Sigmoid colon (tissue), 7 donors: ENCODE measurements around the gene RHCE. TPM values are rescaled to one million over a fixed set of nuclear protein-coding genes. Genes with fewer than 3 reads are reported as not detected.
A peak's percentile ranks its signal among the peaks of the same experiment; 100 is the strongest.
"Not testable (repeated sequence)": the region's sequence is repeated elsewhere in the genome, so short reads cannot be mapped to it uniquely, and the experiment has no call there.

Source experiments
- DNase-seq: peaks from one replicate; pipeline ENCODE4 v3.0.0-alpha.2; 2019
- H3K27ac ChIP-seq, 4 donors: fragments of 200-600 bp; sonication (generic); one replicate each; pipeline ENCODE4 v1.5.1; 2016 to 2019; ENCODE audit warnings: mild to moderate bottlenecking in 1 of 4
- H3K27me3 ChIP-seq, 3 donors: fragments of 200-600 bp; sonication (generic); one replicate each; pipeline ENCODE4 v1.5.1; 2019; ENCODE audit warnings: mild to moderate bottlenecking in 1 of 3
- H3K36me3 ChIP-seq, 4 donors: fragments of 200-600 bp; sonication (generic); one replicate each; pipeline ENCODE4 v1.5.1; 2016 to 2019
- H3K4me1 ChIP-seq, 4 donors: fragments of 200-600 bp; sonication (generic); one replicate each; pipeline ENCODE4 v1.5.1; 2017 to 2019
- H3K4me3 ChIP-seq, 4 donors: fragments of 200-600 bp; sonication (generic); one replicate each; pipeline ENCODE4 v1.5.1; 2017 to 2019; ENCODE audit warnings: mild to moderate bottlenecking in 2 of 4, moderate library complexity in 1 of 4
- H3K9me3 ChIP-seq, 4 donors: fragments of 200-600 bp in 3 of 4; sonication (generic) in 3 of 4; one replicate each; pipeline versions ENCODE4 v1.5.1 to v1.6.1; 2013 to 2019
- CTCF ChIP-seq, 4 experiments: fragments of 450-650 bp in 3 of 4; fragments of 200-600 bp in 1 of 4; IDR thresholded peaks; one replicate each; pipeline ENCODE4 v1.5.1; 2016 to 2019; ENCODE audit warnings: antibody characterized with exemption in 4 of 4, mild to moderate bottlenecking in 3 of 4, moderate library complexity in 2 of 4
- EP300 ChIP-seq, 4 donors: sonication (generic); formaldehyde crosslinking; IDR thresholded peaks; one replicate each; pipeline ENCODE4 v1.6.1; 2017; ENCODE audit warnings: antibody characterized with exemption in 4 of 4
- POLR2A ChIP-seq, 2 donors: fragments of 450-650 bp; IDR thresholded peaks; one replicate each; pipeline ENCODE4 v1.6.1; 2016; ENCODE audit warnings: antibody characterized with exemption in 2 of 2, mild to moderate bottlenecking in 2 of 2, moderate library complexity in 2 of 2
- POLR2AphosphoS5 ChIP-seq, 4 donors: sonication (generic); formaldehyde crosslinking; IDR thresholded peaks; one replicate each; pipeline ENCODE4 v1.6.1; 2017; ENCODE audit warnings: antibody characterized with exemption in 4 of 4
- WGBS, 2 donors: extraction: QIAGEN DNeasy Blood & Tissue Kit; methylation state at CpG; one replicate each; pipeline ENCODE4 v1.1.7; 2013; 5-methylcytosine and 5-hydroxymethylcytosine counted together
- intact Hi-C: fragments of 100-400 bp; cut with DNase I; formaldehyde crosslinking; loops from one replicate; pipeline ENCODE4 v1.15.1; 2023
- polyA plus RNA-seq, 3 donors: library from polyadenylated mRNA; stranded (reverse); fragments of 200-250 nt; gene quantifications; one replicate each; pipeline ENCODE4 v1.2.3, GENCODE V29; 2013
- total RNA-seq, 4 donors: library from RNA; depleted of rRNA; stranded (reverse); fragments of >200 nt; gene quantifications; one replicate each; pipeline ENCODE4 v1.1.0, GENCODE V29; 2016
- donor health status: healthy with polysubstance abuse.
- donor health status: Bipolar disorder and iron deficiency.
- donor health status: healthy.

RHCE gene
- total and polyA plus RNA-seq, 7 donors, result 0.07 to 0.83 (median 0.36) TPM; not detected in 4

GRCh38 chr1:25371757-25372156 lies 48.9 kb downstream of the RHCE start:
- H3K4me1 ChIP-seq, H3K27ac ChIP-seq, H3K4me3 ChIP-seq, H3K36me3 ChIP-seq, DNase-seq, intact Hi-C loops, H3K9me3 ChIP-seq, H3K27me3 ChIP-seq: not testable (repeated sequence)
- WGBS, 2 donors, result 82 to 86% methylated on average over 7 of the region's 7 CpGs

- WGBS, 2 donors, result 89 to 93% methylated on average over 12 of the region's 12 CpGs
- H3K27ac ChIP-seq, H3K9me3 ChIP-seq, H3K27me3 ChIP-seq, DNase-seq, intact Hi-C loops, H3K4me3 ChIP-seq, H3K36me3 ChIP-seq, H3K4me1 ChIP-seq: not testable (repeated sequence)
Measured at GRCh38 chr1:25369691-25370271, 50.8 kb downstream of the RHCE start.

- Histone ChIP-seq H3K27ac (no peak overlapping the region), H3K4me3 (no peak overlapping the region), H3K9me3 (no peaks in the 10 kb centered on the region), H3K27me3 (no peaks in the 10 kb centered on the region), H3K36me3 (no peaks in the 10 kb centered on the region), H3K4me1 (no peaks in the 10 kb centered on the region)
- TF ChIP-seq POLR2AphosphoS5 (IDR thresholded peaks at IDR 0.05) (no peak), CTCF (IDR thresholded peaks at IDR 0.05) (no peak), POLR2A (IDR thresholded peaks at IDR 0.05) (no peak), EP300 (IDR thresholded peaks at IDR 0.05) (no peak)
- intact Hi-C loops, result no loop called here
- no peak for DNase-seq
- 94 to 95% methylated on average over 4 of the region's 4 CpGs for WGBS, 2 donors
Measured at GRCh38 chr1:25369241-25369640, 51.4 kb downstream of the RHCE start.

GRCh38 chr1:25362634-25363559 lies 57.7 kb downstream of the RHCE start:
- WGBS, 2 donors, result no CpG with 5 or more reads among the region's 17 CpGs
- intact Hi-C loops, result not testable (repeated sequence)

DNA sequence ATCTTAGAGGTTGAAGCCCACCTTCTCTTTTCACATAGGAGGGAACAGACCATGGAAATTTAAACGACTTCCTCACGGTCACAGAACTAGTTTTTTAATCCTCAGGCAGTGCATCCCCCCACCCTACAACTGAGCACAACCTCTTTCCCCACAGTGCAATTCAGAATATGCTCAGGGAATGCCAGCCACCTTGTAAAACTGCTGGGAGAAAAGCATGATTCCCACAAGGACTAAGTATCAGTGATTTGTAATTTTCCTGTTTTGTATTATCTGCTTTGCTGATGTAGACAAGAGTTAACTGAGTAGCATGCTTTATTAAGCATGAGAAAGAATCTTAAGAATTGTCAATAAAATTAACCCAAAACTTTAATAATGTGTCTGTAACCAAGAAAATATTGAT lies 58.7 kb downstream of the RHCE start:
- H3K4me3 ChIP-seq, result no peak overlapping the region
- intact Hi-C loops, result no loop called here
- no peak for DNase-seq
- TF ChIP-seq POLR2A (IDR thresholded peaks at IDR 0.05), result no peak
- no peak for TF ChIP-seq POLR2AphosphoS5 (IDR thresholded peaks at IDR 0.05)
- TF ChIP-seq EP300 (IDR thresholded peaks at IDR 0.05), result no peak
- no peak for TF ChIP-seq CTCF (IDR thresholded peaks at IDR 0.05)
- 79 to 85% methylated on average over 2 of the region's 2 CpGs for WGBS, 2 donors
- H3K9me3 ChIP-seq, result no peaks in the 10 kb centered on the region
- H3K36me3 ChIP-seq, result peaks cover 0 to 51% (median 23%) of the 10 kb centered on the region in 4 donors
- peak overlapping the region in 2 of 4 donors; percentile 10 to 17 for H3K27ac ChIP-seq
- no peaks in the 10 kb centered on the region for H3K4me1 ChIP-seq
- H3K27me3 ChIP-seq, result no peaks in the 10 kb centered on the region

More at GRCh38 chr1:25362634-25363559, 57.7 kb downstream of the RHCE start:
- not testable (repeated sequence) for DNase-seq, H3K27me3 ChIP-seq, H3K4me1 ChIP-seq, H3K27ac ChIP-seq, H3K9me3 ChIP-seq, H3K4me3 ChIP-seq
- peaks cover 0 to 42% (median 18%) of the 10 kb centered on the region in 4 donors for H3K36me3 ChIP-seq
